PC-3 (cell line): ENCODE data around the gene AUTS2. TPM values are rescaled to one million over a fixed set of nuclear protein-coding genes. Genes with fewer than 3 reads are reported as not detected.

Source experiments
- ATAC-seq: fragments of 200-7000 bp; cut with Tn5 transposase; 2 replicates; pipeline ENCODE4 v1.9.1; 2020; ENCODE audit warnings: mild to moderate bottlenecking, moderate library complexity
- BruUV-seq: library from RNA; stranded (reverse); fragments of 400-500 nt; replicated peaks from 2 replicates; lab custom pipeline; 2021; lab: Mats Ljungman, UMichigan
- CTCF ChIA-PET: fragments of 300-600 bp; sonication (Branson Sonifier 250); formaldehyde crosslinking; loops from one replicate; lab custom pipeline; 2022; ENCODE audit warnings: antibody characterized with exemption; lab: Charles Lee
- POLR2A ChIA-PET: fragments of 300-600 bp; sonication (Branson Sonifier 250); formaldehyde crosslinking; loops from one replicate; lab custom pipeline; 2022; ENCODE audit warnings: antibody characterized with exemption; ENCODE audit not compliant: unreplicated experiment; lab: Charles Lee
- DNase-seq: peaks from one replicate; pipeline ENCODE4 v3.0.0-alpha.2; 2015
- H2AFZ ChIP-seq: fragments of 300-600 bp; sonication (generic); 2 replicates; pipeline ENCODE4 v1.6.0; 2016; ENCODE audit warnings: antibody characterized with exemption, low read length
- H3F3A ChIP-seq: fragments of 300-600 bp; sonication (generic); one replicate; pipeline ENCODE4 v1.6.0; 2017; ENCODE audit warnings: antibody characterized with exemption, low read length, control low read depth, mild to moderate bottlenecking; ENCODE audit not compliant: unreplicated experiment
- H3K27ac ChIP-seq: fragments of 300-600 bp; sonication (generic); 2 replicates; pipeline ENCODE4 v1.5.1; 2016; ENCODE audit warnings: mild to moderate bottlenecking, low read length
- H3K27me3 ChIP-seq: fragments of 300-600 bp; sonication (generic); 2 replicates; pipeline ENCODE4 v1.6.1; 2016; ENCODE audit warnings: low read length, mixed read lengths
- H3K36me3 ChIP-seq: fragments of 300-600 bp; sonication (generic); 2 replicates; pipeline ENCODE4 v1.6.1; 2016; ENCODE audit warnings: low read depth, mixed run types, low read length, mixed read lengths
- H3K4me1 ChIP-seq: fragments of 300-600 bp; sonication (generic); 2 replicates; pipeline ENCODE4 v1.5.1; 2016; ENCODE audit warnings: low read length; ENCODE audit not compliant: insufficient read depth
- H3K4me2 ChIP-seq: fragments of 300-600 bp; sonication (generic); 2 replicates; pipeline ENCODE4 v1.6.0; 2016; ENCODE audit warnings: low read length
- H3K4me3 ChIP-seq: fragments of 300-600 bp; sonication (generic); 2 replicates; pipeline ENCODE4 v1.5.1; 2016; ENCODE audit warnings: mild to moderate bottlenecking, low read length, mixed read lengths
- H3K79me2 ChIP-seq: fragments of 300-600 bp; sonication (generic); 2 replicates; pipeline ENCODE4 v1.6.1; 2017; ENCODE audit warnings: low read length, mixed read lengths
- H3K9ac ChIP-seq: fragments of 300-600 bp; sonication (generic); 2 replicates; pipeline ENCODE4 v1.6.0; 2016; ENCODE audit warnings: mild to moderate bottlenecking, low read length
- H3K9me2 ChIP-seq: fragments of 300-600 bp; sonication (generic); replicated peaks from 2 replicates; pipeline ENCODE4 v1.6.1; 2016; ENCODE audit warnings: mixed run types, low read length, mixed read lengths
- H3K9me3 ChIP-seq: fragments of 300-600 bp; sonication (generic); 2 replicates; pipeline ENCODE4 v1.6.1; 2016; ENCODE audit warnings: low read length, mixed read lengths
- H4K20me1 ChIP-seq: fragments of 300-600 bp; sonication (generic); 2 replicates; pipeline ENCODE4 v1.6.1; 2016; ENCODE audit warnings: low read length, mixed read lengths
- CTCF ChIP-seq: fragments of 300-600 bp; sonication (generic); conservative IDR thresholded peaks from 2 replicates; pipeline ENCODE4 v1.5.1; 2017; ENCODE audit warnings: antibody characterized with exemption, low read depth, mild to moderate bottlenecking, low read length
- EZH2 ChIP-seq: fragments of 300-600 bp; sonication (generic); IDR thresholded peaks from one replicate; pipeline ENCODE4 v1.6.1; 2017; ENCODE audit warnings: antibody characterized with exemption, mild to moderate bottlenecking, low read length; ENCODE audit not compliant: unreplicated experiment
- EZH2phosphoT487 ChIP-seq: fragments of 300-600 bp; sonication (generic); IDR thresholded peaks from 2 replicates; pipeline ENCODE4 v1.6.1; 2018; ENCODE audit warnings: mild to moderate bottlenecking, antibody characterized with exemption, low read length, borderline replicate concordance
- intact Hi-C: fragments of 100-400 bp; cut with micrococcal nuclease; formaldehyde crosslinking; loops from 2 replicates; pipeline ENCODE4 v1.9.0; 2023
- total RNA-seq: library from RNA; depleted of rRNA; stranded (reverse); fragments of >200 nt; gene quantifications from 2 replicates; pipeline ENCODE4 v1.2.3, GENCODE V29; 2014

Gene AUTS2
- total RNA-seq, 1 experiment from 2014 or later: not detected

- ATAC-seq (no peak), DNase-seq (no peak)
- Histone ChIP-seq H3K4me3 (no peak overlapping the region), H3K4me2 (no peak overlapping the region), H3K9me2 (no peaks in the 10 kb centered on the region), H3K79me2 (no peaks in the 10 kb centered on the region), H3K27ac (no peak overlapping the region), H3K9ac (no peak overlapping the region), H3F3A (no peaks in the 10 kb centered on the region), H3K4me1 (no peaks in the 10 kb centered on the region; the same call in 1 of the 2 replicates), H3K9me3 (no peaks in the 10 kb centered on the region), H3K27me3 (peaks cover 38% of the 10 kb centered on the region), H2AFZ (no peak overlapping the region), H4K20me1 (no peaks in the 10 kb centered on the region), H3K36me3 (no peaks in the 10 kb centered on the region)
- TF ChIP-seq CTCF: no peak
- no peak for TF ChIP-seq EZH2
- TF ChIP-seq EZH2phosphoT487: no peak
- BruUV-seq: no TSS peak
- POLR2A ChIA-PET: no interaction called here
- CTCF ChIA-PET: no interaction called here
- intact Hi-C loops: no loop called here
These were observed 2.9 kb upstream of the AUTS2 start for GRCh38 chr7:69595415-69595814.

GRCh38 chr7:69596056-69596455 is 2.2 kb upstream of the AUTS2 start:
- no peak for DNase-seq
- H3K36me3 ChIP-seq: no peaks in the 10 kb centered on the region
- H3K4me1 ChIP-seq: no peaks in the 10 kb centered on the region; the same call in 1 of the 2 replicates
- H3K9me3 ChIP-seq: no peaks in the 10 kb centered on the region
- CTCF ChIA-PET: no interaction called here
- H3K4me2 ChIP-seq: no peak overlapping the region
- ATAC-seq: no peak
- peaks cover 45% of the 10 kb centered on the region for H3K27me3 ChIP-seq
- H3F3A ChIP-seq: no peaks in the 10 kb centered on the region
- POLR2A ChIA-PET: no interaction called here
- TF ChIP-seq EZH2: no peak
- TF ChIP-seq CTCF: no peak
- no peak for TF ChIP-seq EZH2phosphoT487
- H3K79me2 ChIP-seq: no peaks in the 10 kb centered on the region
- no peak overlapping the region for H3K4me3 ChIP-seq
- H3K9me2 ChIP-seq: no peaks in the 10 kb centered on the region
- H3K27ac ChIP-seq: no peak overlapping the region
- intact Hi-C loops: no loop called here
- no peaks in the 10 kb centered on the region for H4K20me1 ChIP-seq
- H3K9ac ChIP-seq: no peak overlapping the region
- no TSS peak for BruUV-seq
- no peak overlapping the region for H2AFZ ChIP-seq

GRCh38 chr7:69596723-69597277 is 1.5 kb upstream of the AUTS2 start:
- TF ChIP-seq CTCF (no peak), EZH2phosphoT487 (no peak), EZH2 (no peak)
- CTCF ChIA-PET: no interaction called here
- peak overlapping the region; percentile 23; the same call in 1 of the 2 replicates for H2AFZ ChIP-seq

More at GRCh38 chr7:69596723-69597277, 1.5 kb upstream of the AUTS2 start:
- Histone ChIP-seq H3K36me3 (no peaks in the 10 kb centered on the region), H3K9me2 (no peaks in the 10 kb centered on the region), H3F3A (no peaks in the 10 kb centered on the region), H4K20me1 (no peaks in the 10 kb centered on the region), H3K79me2 (no peaks in the 10 kb centered on the region), H3K27me3 (peaks cover 48% of the 10 kb centered on the region), H3K9ac (no peak overlapping the region), H3K4me1 (no peaks in the 10 kb centered on the region; the same call in 1 of the 2 replicates), H3K4me3 (no peak overlapping the region), H3K9me3 (no peaks in the 10 kb centered on the region), H3K27ac (no peak overlapping the region), H3K4me2 (no peak overlapping the region)
- POLR2A ChIA-PET: no interaction called here
- BruUV-seq: no TSS peak
- DNase-seq: no peak
- intact Hi-C loops: no loop called here
- ATAC-seq: no peak
